Panc1 (cell line): Measurements from ENCODE around the gene GPR84. TPM values are rescaled to one million over a fixed set of nuclear protein-coding genes. Genes with fewer than 3 reads are reported as not detected.

Source experiments
- ATAC-seq: fragments of 200-7000 bp; cut with Tn5 transposase; 2 replicates; pipeline ENCODE4 v1.9.1; 2020; ENCODE audit warnings: mild to moderate bottlenecking, moderate library complexity
- BruUV-seq: library from RNA; stranded (reverse); fragments of 400-500 nt; replicated peaks from 2 replicates; lab custom pipeline; 2021; lab: Mats Ljungman, UMichigan
- CTCF ChIA-PET: fragments of 300-600 bp; sonication (Branson Sonifier 250); formaldehyde crosslinking; loops from one replicate; lab custom pipeline; 2022; ENCODE audit warnings: antibody characterized with exemption; lab: Charles Lee
- POLR2A ChIA-PET: fragments of 300-600 bp; sonication (Branson Sonifier 250); formaldehyde crosslinking; loops from one replicate; lab custom pipeline; 2022; ENCODE audit warnings: antibody characterized with exemption; lab: Charles Lee
- DNase-seq: peaks from one replicate; pipeline ENCODE4 v3.0.0-alpha.2; 2010; ENCODE audit warnings: low read depth, low spot score
- H3K27ac ChIP-seq: 2 replicates; pipeline ENCODE4 v1.5.1; 2011; ENCODE audit warnings: mild to moderate bottlenecking, low read length, inconsistent platforms
- H3K27me3 ChIP-seq: fragments of 200-500 bp; sonication (Bioruptor generic); 2 replicates; pipeline ENCODE4 v1.6.0; 2014; ENCODE audit warnings: low read length, inconsistent platforms; ENCODE audit not compliant: control insufficient read depth, insufficient read depth
- H3K36me3 ChIP-seq: fragments of 200-500 bp; sonication (Bioruptor generic); 2 replicates; pipeline ENCODE4 v1.5.1; 2014; ENCODE audit warnings: inconsistent platforms, mild to moderate bottlenecking, low read length, moderate library complexity; ENCODE audit not compliant: control insufficient read depth, insufficient read depth
- H3K4me1 ChIP-seq: 2 replicates; pipeline ENCODE4 v1.5.1; 2011; ENCODE audit warnings: inconsistent platforms, mild to moderate bottlenecking, low read length, moderate library complexity; ENCODE audit not compliant: control insufficient read depth, insufficient read depth
- H3K4me3 ChIP-seq, 2 experiments: 2 replicates each; pipeline ENCODE4 v1.5.1; 2011 to 2012; ENCODE audit warnings: low read depth in 2 of 2, low read length in 2 of 2, mild to moderate bottlenecking in 2 of 2, inconsistent platforms in 1 of 2, moderate library complexity in 1 of 2
- H3K9me3 ChIP-seq: fragments of 200-500 bp; sonication (Bioruptor generic); 2 replicates; pipeline ENCODE4 v1.5.1; 2014; ENCODE audit warnings: low read depth, mild to moderate bottlenecking, inconsistent platforms, low read length, moderate library complexity; ENCODE audit not compliant: control insufficient read depth, insufficient read depth
- CTCF ChIP-seq: fragments of 450-650 bp; IDR thresholded peaks from 2 replicates; pipeline ENCODE4 v1.5.1; 2017; ENCODE audit warnings: mild to moderate bottlenecking
- POLR2AphosphoS5 ChIP-seq: IDR thresholded peaks from 2 replicates; pipeline ENCODE4 v1.6.1; 2012; ENCODE audit warnings: mild to moderate bottlenecking, low read depth, low read length, moderate library complexity
- REST ChIP-seq, 2 experiments: IDR thresholded peaks; 2 replicates each; pipeline ENCODE4 v1.6.1; 2011 to 2012; ENCODE audit warnings: low read depth in 2 of 2, control low read depth in 1 of 2, low read length in 1 of 2, mild to moderate bottlenecking in 1 of 2, moderate library complexity in 1 of 2; ENCODE audit not compliant: insufficient read depth in 1 of 2
- TCF7L2 ChIP-seq: IDR thresholded peaks from 2 replicates; pipeline ENCODE4 v1.6.1; 2011; ENCODE audit warnings: mild to moderate bottlenecking, low read depth, low read length, inconsistent platforms
- in situ Hi-C: cut with HindIII; loops from 2 replicates; pipeline ENCODE4 v1.10.0; 2016; ENCODE audit warnings: low sequenced_read_pairs, low pct_unique_long_range_greater_than_20kb
- intact Hi-C: fragments of 100-400 bp; cut with micrococcal nuclease; formaldehyde crosslinking; loops from one replicate; pipeline ENCODE4 v1.10.0; 2022; ENCODE audit not compliant: unreplicated experiment
- total RNA-seq: library from RNA; stranded (reverse); gene quantifications from one replicate; pipeline ENCODE4 v1.2.1, GENCODE V29; 2021; ENCODE audit not compliant: unreplicated experiment

The GPR84 gene
- total RNA-seq, 1 experiment from 2014 or later: not detected

- intact Hi-C loops: no loop called here
- POLR2A ChIA-PET: no interaction called here
- TF ChIP-seq POLR2AphosphoS5 (no peak), TCF7L2 (no peak), REST (IDR thresholded peaks at IDR 0.05; ENCODE audit: insufficient read depth in 1 of 2, low read depth in 2 of 2, low read length in 1 of 2) (no peak)
- no TSS peak for BruUV-seq
- Histone ChIP-seq H3K27ac (no peak overlapping the region), H3K9me3 (no peaks in the 10 kb centered on the region), H3K4me3 (no peak overlapping the region), H3K4me1 (peaks cover 24% of the 10 kb centered on the region), H3K36me3 (no peaks in the 10 kb centered on the region; the same call in 1 of the 2 replicates), H3K27me3 (no peaks in the 10 kb centered on the region)
- DNase-seq (no peak), ATAC-seq (no peak)
- CTCF ChIA-PET: interaction anchor here (0.8 to 1.0 kb wide), 2 partner anchors 9 to 13 kb away, joined by 3 read pairs; no protein-coding TSS in a partner anchor
- in situ Hi-C loops: no loop called here
Observed at GRCh38 chr12:54412786-54413185, 48.5 kb upstream of the GPR84 start.

GRCh38 chr12:54412348-54412747 is 48.1 kb upstream of the GPR84 start:
- H3K4me3 ChIP-seq: no peak overlapping the region
- POLR2A ChIA-PET: no interaction called here
- no peaks in the 10 kb centered on the region for H3K27me3 ChIP-seq
- intact Hi-C loops: no loop called here
- CTCF ChIA-PET: interaction anchor here (0.8 to 1.0 kb wide), 2 partner anchors 9 to 13 kb away, joined by 3 read pairs; no protein-coding TSS in a partner anchor
- BruUV-seq: no TSS peak
- TF ChIP-seq REST (IDR thresholded peaks at IDR 0.05; ENCODE audit: insufficient read depth in 1 of 2, low read depth in 2 of 2, low read length in 1 of 2) (no peak), CTCF (no peak), TCF7L2 (no peak)
- DNase-seq (no peak), ATAC-seq (no peak)
- in situ Hi-C loops: no loop called here
- peaks cover 24% of the 10 kb centered on the region for H3K4me1 ChIP-seq
- no peaks in the 10 kb centered on the region; the same call in 1 of the 2 replicates for H3K36me3 ChIP-seq
- no peaks in the 10 kb centered on the region for H3K9me3 ChIP-seq
- H3K27ac ChIP-seq: no peak overlapping the region
